Measurements from ENCODE around the gene ABCC8. TPM values are rescaled to one million over a fixed set of nuclear protein-coding genes. Genes with fewer than 3 reads are reported as not detected.

The ABCC8 gene
- polyA plus RNA-seq, 3 donors, result not detected

DNA sequence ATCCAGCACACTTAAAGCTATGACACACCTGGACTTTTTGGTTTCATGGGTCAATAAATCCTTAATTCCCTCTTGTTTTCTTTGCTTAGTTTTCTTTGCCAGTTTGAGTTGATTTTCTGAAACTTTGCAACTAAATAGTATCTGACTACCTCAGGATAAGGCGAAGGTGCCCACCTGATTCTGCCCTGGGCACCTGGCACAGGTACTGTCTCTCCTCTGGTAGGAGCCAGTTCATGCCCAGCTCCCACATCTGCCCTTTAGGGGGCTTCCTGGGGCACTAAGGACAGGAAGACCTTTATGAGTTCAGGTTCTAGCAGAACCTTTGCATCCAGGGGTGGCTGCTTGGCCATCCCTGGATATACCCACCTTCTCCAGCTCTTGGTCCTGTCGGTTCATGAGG lies 68.6 kb downstream of the ABCC8 start:
- no peaks in the 10 kb centered on the region for H3K36me3 ChIP-seq (replicated peaks in 1 of 2; ENCODE audit: control insufficient read depth in 1 of 2, insufficient read depth in 2 of 2, low read length in 2 of 2)
- Mint-ChIP-seq H3K27me3 (ENCODE audit: low read depth in 3 of 3) (peaks cover 1 to 11% (median 4%) of the 10 kb centered on the region in 3 donors), H3K36me3 (no peaks in the 10 kb centered on the region), H3K4me1 (peaks cover 3% of the 10 kb centered on the region), H3K27ac (no peak overlapping the region), H3K9me3 (peaks cover 0 to 7% (median 2%) of the 10 kb centered on the region in 7 donors), H3K4me3 (no peak overlapping the region)
- no peaks in the 10 kb centered on the region for H4K20me1 ChIP-seq (ENCODE audit: insufficient read depth, low read length)
- H3K4me3 ChIP-seq (replicated peaks in 1 of 3; ENCODE audit: low read depth in 2 of 3, low read length in 3 of 3), result no peak overlapping the region
- H3K4me2 ChIP-seq (replicated peaks; ENCODE audit: extremely low read depth, low read length, poor library complexity, severe bottlenecking), result no peak overlapping the region
- TF ChIP-seq CTCF (IDR thresholded peaks at IDR 0.05), result no peak
- H3K4me1 ChIP-seq (ENCODE audit: control insufficient read depth in 1 of 2, insufficient read depth in 2 of 2, low read length in 2 of 2), result no peaks in the 10 kb centered on the region
- no peaks in the 10 kb centered on the region for H3K27me3 ChIP-seq (ENCODE audit: control insufficient read depth in 2 of 2, insufficient read depth in 2 of 2, low read length in 2 of 2)
- DNase-seq, result no peak
- no peak overlapping the region for H2AFZ ChIP-seq (ENCODE audit: insufficient read depth, low read depth, low read length, poor library complexity, severe bottlenecking)
- 94% methylated on average over 2 of the region's 2 CpGs for WGBS (ENCODE audit: insufficient coverage)
- no peaks in the 10 kb centered on the region for H3K9me3 ChIP-seq (replicated peaks in 1 of 2; ENCODE audit: control insufficient read depth in 1 of 2, insufficient read depth in 1 of 2, low read length in 2 of 2)
- no peak overlapping the region for H3K27ac ChIP-seq (ENCODE audit: low read depth in 1 of 2, low read length in 2 of 2)
- intact Hi-C loops (cut with micrococcal nuclease), result no loop called here
- no peaks in the 10 kb centered on the region for H3K79me2 ChIP-seq (ENCODE audit: insufficient read depth, low read length)
- H3K9ac ChIP-seq (ENCODE audit: insufficient read depth, low read length, poor library complexity, severe bottlenecking), result no peak overlapping the region

DNA sequence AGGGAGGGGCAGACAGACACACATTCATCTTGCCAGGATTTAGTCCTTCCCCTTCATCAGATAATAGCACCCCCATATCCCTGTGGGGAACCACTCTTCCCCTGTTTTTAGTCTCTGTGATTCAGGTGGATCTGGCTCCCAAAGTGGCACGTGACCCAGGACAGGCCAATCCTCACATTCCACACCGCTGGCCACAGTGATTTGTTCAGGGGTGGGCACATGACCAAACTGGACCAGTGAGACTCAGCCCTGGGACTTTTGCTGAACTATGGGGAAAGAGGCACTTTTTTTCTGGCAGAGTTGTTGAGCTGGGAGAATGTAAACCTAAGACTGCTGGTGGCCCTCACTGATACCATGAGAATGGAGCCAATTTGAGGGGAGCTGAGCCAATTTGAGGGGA lies 69.1 kb downstream of the ABCC8 start:
- Histone ChIP-seq H3K4me3 (replicated peaks in 1 of 3; ENCODE audit: low read depth in 2 of 3, low read length in 3 of 3) (no peak overlapping the region), H3K4me2 (replicated peaks; ENCODE audit: extremely low read depth, low read length, poor library complexity, severe bottlenecking) (no peak overlapping the region), H3K36me3 (replicated peaks in 1 of 2; ENCODE audit: control insufficient read depth in 1 of 2, insufficient read depth in 2 of 2, low read length in 2 of 2) (no peaks in the 10 kb centered on the region), H3K27ac (ENCODE audit: low read depth in 1 of 2, low read length in 2 of 2) (no peak overlapping the region), H4K20me1 (ENCODE audit: insufficient read depth, low read length) (no peaks in the 10 kb centered on the region), H3K9me3 (replicated peaks in 1 of 2; ENCODE audit: control insufficient read depth in 1 of 2, insufficient read depth in 1 of 2, low read length in 2 of 2) (no peaks in the 10 kb centered on the region), H3K79me2 (ENCODE audit: insufficient read depth, low read length) (no peaks in the 10 kb centered on the region), H2AFZ (ENCODE audit: insufficient read depth, low read depth, low read length, poor library complexity, severe bottlenecking) (no peak overlapping the region), H3K27me3 (ENCODE audit: control insufficient read depth in 2 of 2, insufficient read depth in 2 of 2, low read length in 2 of 2) (no peaks in the 10 kb centered on the region), H3K4me1 (ENCODE audit: control insufficient read depth in 1 of 2, insufficient read depth in 2 of 2, low read length in 2 of 2) (no peaks in the 10 kb centered on the region), H3K9ac (ENCODE audit: insufficient read depth, low read length, poor library complexity, severe bottlenecking) (no peak overlapping the region)
- Mint-ChIP-seq H3K27ac (no peak overlapping the region), H3K27me3 (ENCODE audit: low read depth in 3 of 3) (peaks cover 1 to 12% (median 4%) of the 10 kb centered on the region in 3 donors), H3K4me1 (peaks cover 3% of the 10 kb centered on the region), H3K36me3 (no peaks in the 10 kb centered on the region), H3K4me3 (no peak overlapping the region), H3K9me3 (peaks cover 0 to 7% (median 2%) of the 10 kb centered on the region in 7 donors)
- no peak for DNase-seq
- intact Hi-C loops (cut with micrococcal nuclease), result no loop called here
- WGBS (ENCODE audit: insufficient coverage), result no CpG with 5 or more reads among the region's 2 CpGs
- no peak for TF ChIP-seq CTCF (IDR thresholded peaks at IDR 0.05)

All from CD14-positive monocyte (primary cell).